Left forelimb (tissue), 1 donor: ENCODE results near the gene PHF8.

ENCODE experiments used
- DNase-seq: peaks from one replicate; pipeline ENCODE4 v3.0.0-alpha.2; 2018; ENCODE audit warnings: low spot score

The PHF8 gene

DNA sequence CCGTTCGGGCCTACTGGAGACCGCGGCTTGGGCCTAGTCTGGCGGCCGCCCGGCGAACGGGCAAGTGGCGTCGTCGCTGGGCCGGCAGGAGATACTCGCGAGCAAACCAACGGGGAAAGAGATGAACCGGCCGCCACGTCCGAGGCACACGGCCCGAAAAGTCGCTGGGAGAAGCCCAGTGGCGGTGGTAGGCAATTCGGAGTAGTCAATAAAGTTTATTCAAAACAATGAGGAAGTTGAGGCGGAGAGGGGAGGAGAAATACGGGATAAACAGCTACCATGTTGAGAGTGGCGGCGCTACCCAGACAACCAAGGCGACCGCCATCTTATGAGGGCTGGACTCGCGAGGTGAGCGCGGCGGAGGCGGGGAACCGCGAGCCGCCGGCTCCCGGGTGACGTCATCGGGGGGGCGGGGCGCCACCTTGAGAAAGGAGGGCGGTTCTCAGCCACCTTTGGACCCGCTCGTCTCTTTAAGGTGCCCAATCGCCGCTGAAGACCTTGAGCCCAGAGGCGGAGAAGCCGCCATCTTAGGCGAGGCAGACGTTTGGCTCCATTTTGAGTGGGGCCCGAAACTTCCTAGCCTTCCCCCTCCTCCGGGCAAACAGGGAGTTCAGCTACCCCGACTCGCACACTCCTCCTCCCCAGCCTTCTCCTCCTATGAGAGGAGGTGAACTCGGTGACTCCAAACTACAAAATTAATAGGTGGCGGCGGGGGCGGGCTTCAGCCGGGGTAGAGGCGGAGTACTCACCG lies at the start of gene PHF8:
Gene PHF8 (minus strand): TSS at position 348 of the 751 bp plus-strand sequence. CDS start 1,745 bp downstream, outside the sequence.
- peak; percentile 95 for DNase-seq

- DNase-seq: no peak
Measured at GRCh38 chrX:54093571-54093970, 49.3 kb upstream of the PHF8 start.

DNA sequence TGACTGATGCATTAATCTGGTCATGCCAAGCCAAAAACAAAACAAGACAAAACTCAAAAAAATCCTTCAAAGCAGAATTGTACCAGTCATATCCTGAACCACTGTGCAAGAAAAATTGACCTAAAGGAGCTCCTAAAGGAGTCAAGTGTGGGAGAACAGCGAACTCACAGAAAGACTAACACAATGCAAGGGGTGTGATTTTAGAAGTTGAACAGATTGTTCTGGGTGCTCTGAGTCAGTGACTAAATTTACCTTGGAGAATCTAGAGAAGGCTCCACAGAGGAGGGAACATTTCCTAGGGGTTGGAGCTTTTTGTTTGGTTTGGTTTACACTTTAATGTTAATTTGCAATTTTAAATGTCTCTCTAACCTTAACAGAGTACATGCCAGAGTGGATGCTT lies 48.9 kb upstream of the PHF8 start:
- no peak for DNase-seq

- no peak for DNase-seq
Measured at GRCh38 chrX:54090880-54091279, 46.6 kb upstream of the PHF8 start.

GRCh38 chrX:54089191-54089590 lies 44.9 kb upstream of the PHF8 start:
- no peak for DNase-seq

DNA sequence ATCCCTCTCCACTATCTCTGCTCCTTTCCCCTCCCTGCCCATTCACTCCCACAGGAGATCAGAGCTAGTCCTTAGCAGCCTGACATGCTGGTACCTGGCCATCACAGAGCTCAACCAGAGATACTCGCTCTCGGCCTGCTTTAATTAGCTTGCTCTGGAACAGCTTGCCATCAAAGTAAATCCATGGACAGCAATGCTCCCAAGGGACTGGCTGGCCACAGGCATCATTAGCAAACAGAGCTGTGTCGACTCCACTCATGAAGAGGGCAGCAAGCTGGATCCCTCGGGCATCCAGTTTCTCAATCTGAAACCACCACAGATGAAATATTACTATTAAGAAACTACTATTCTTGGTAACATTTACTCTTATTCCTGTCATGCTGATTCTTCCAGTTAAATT lies 43.4 kb upstream of the PHF8 start:
- no peak for DNase-seq

DNA sequence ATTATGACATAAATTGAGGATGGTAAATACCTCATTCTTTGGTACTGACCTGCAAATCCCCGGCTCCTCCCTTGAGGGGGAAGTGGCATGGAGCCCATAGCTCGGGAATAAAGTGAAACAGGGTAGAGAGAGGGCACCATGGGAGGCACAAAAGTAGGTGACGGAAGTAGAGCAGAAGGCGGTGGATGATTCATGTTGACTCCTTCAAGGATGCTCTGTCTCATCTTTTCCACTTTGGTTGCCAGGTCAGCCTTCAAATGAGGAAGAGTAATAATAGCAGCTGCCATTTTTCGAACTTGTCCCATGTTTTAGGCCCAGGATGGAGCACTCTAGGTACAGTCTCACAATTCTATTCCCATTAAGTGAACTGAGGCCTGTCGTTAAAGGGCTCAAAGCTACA lies 41.4 kb upstream of the PHF8 start:
- no peak for DNase-seq

DNA sequence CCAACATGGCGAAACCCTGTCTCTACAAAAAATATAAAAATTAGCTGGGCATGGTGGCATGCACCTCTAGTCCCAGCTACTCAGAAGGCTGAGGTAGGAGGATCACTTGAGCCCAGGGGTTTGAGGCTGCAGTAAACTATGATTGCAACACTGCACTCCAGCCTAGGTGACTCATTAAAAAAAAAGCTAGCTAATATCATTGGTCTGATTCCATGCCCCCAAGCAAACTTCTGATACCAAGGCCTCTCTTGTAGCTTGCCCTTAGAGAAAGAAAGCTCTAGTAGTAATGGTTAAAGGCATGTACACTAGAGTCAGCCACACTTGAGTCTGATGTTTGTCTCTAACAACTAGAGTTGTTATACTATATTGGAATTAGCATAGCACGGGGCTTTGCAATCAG lies 32.6 kb upstream of the PHF8 start:
- DNase-seq: no peak

DNA sequence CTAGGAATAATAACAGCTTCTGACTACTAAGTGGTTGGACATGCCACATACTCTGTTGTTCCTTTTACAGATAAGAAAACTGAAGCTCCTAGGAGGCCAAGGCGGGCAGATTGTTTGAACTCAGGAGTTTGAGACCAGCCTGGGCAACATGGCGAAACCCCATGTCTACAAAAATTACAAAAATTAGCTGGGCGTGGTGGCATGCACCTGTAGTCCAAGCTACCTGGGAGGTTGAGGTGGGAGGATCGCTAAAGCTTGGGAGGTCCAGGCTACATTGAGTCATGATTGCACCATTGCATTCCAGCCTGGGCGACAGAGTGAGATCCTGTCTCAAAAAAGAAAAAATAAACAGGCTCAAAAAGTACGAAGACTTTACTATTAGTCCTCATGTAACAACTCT lies 30.6 kb upstream of the PHF8 start:
- no peak for DNase-seq

- no peak for DNase-seq
Measured at GRCh38 chrX:54067766-54068165, 23.5 kb upstream of the PHF8 start.

- no peak for DNase-seq
Measured at GRCh38 chrX:54066841-54067240, 22.6 kb upstream of the PHF8 start.

DNA sequence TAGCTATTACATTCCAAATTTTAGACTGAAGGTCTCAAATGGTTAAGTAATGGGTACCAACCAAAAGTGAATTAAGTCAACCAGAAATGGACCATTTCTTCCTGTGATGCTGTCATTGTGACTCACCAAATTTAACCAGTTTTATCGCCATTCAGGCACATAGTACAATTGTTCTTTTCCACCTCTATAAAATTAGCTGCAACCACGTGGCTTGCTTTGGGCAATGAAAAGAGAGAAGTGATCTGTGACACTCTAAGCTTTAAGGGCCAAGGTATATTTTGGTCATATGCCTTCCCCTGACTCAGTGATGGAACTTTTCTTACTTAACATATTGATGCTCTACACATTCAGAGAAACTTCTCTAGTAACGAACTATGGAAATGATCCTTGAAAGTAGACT lies 20.3 kb upstream of the PHF8 start:
- DNase-seq: no peak

GRCh38 chrX:54063361-54063760 lies 19.1 kb upstream of the PHF8 start:
- DNase-seq: no peak

GRCh38 chrX:54049801-54050200 lies 5.5 kb upstream of the PHF8 start:
- no peak for DNase-seq

- no peak for DNase-seq
Measured at GRCh38 chrX:54048412-54048811, 4.1 kb upstream of the PHF8 start.

- DNase-seq: no peak
Measured at GRCh38 chrX:54045563-54046228, 1.4 kb upstream of the PHF8 start.

GRCh38 chrX:54044877-54045338 lies 635 bp upstream of the PHF8 start:
- DNase-seq: no peak

GRCh38 chrX:54043541-54044125 lies 640 bp downstream of the PHF8 start:
- no peak for DNase-seq

DNA sequence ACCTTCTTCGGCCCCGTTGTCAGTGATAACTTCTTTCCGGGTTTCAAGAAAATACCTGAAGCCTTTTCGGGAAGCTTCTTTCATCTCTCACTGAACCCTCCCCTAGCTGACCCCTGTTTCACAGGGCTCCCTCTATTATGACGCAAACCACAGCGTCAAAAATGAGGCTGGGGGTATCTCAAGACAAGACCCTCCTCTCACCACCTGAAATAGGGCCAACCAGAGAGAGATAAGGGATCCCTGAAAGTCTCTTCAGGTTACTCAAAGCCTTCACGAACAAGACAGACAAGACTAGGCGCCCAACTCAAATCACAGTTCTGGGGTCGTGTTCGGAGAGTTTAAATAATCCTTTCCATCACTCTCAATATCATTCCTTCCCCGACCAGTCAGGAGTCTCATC lies 1.2 kb downstream of the PHF8 start:
- DNase-seq: no peak

- DNase-seq: peak; percentile 63
Measured at GRCh38 chrX:54042609-54043021, 1.7 kb downstream of the PHF8 start.

- no peak for DNase-seq
Measured at GRCh38 chrX:54030329-54030728, 13.9 kb downstream of the PHF8 start.

- DNase-seq: no peak
Measured at GRCh38 chrX:54029529-54030143, 14.6 kb downstream of the PHF8 start.

- no peak for DNase-seq
Measured at GRCh38 chrX:54024350-54024749, 19.9 kb downstream of the PHF8 start.
